Activated naive CD8-positive, alpha-beta T cell (primary cell): ENCODE results near the gene NOP10.
"Not testable (repeated sequence)": the region's sequence is repeated elsewhere in the genome, so short reads cannot be mapped to it uniquely, and the experiment has no call there.

Experiments
- H3K27ac Mint-ChIP-seq: one replicate; pipeline ENCODE4 v1.8.0; 2021; ENCODE audit warnings: mixed read lengths
- H3K27me3 Mint-ChIP-seq: one replicate; pipeline ENCODE4 v1.8.0; 2021; ENCODE audit warnings: mixed read lengths
- H3K36me3 Mint-ChIP-seq: one replicate; pipeline ENCODE4 v1.8.0; 2021; ENCODE audit warnings: mixed read lengths
- H3K4me1 Mint-ChIP-seq: one replicate; pipeline ENCODE4 v1.8.0; 2021; ENCODE audit warnings: low read depth, mixed read lengths
- H3K4me3 Mint-ChIP-seq: one replicate; pipeline ENCODE4 v1.8.0; 2021; ENCODE audit warnings: mild to moderate bottlenecking, mixed read lengths
- H3K9me3 Mint-ChIP-seq: one replicate; pipeline ENCODE4 v1.8.0; 2021; ENCODE audit warnings: low read depth, mixed read lengths

The NOP10 gene

DNA sequence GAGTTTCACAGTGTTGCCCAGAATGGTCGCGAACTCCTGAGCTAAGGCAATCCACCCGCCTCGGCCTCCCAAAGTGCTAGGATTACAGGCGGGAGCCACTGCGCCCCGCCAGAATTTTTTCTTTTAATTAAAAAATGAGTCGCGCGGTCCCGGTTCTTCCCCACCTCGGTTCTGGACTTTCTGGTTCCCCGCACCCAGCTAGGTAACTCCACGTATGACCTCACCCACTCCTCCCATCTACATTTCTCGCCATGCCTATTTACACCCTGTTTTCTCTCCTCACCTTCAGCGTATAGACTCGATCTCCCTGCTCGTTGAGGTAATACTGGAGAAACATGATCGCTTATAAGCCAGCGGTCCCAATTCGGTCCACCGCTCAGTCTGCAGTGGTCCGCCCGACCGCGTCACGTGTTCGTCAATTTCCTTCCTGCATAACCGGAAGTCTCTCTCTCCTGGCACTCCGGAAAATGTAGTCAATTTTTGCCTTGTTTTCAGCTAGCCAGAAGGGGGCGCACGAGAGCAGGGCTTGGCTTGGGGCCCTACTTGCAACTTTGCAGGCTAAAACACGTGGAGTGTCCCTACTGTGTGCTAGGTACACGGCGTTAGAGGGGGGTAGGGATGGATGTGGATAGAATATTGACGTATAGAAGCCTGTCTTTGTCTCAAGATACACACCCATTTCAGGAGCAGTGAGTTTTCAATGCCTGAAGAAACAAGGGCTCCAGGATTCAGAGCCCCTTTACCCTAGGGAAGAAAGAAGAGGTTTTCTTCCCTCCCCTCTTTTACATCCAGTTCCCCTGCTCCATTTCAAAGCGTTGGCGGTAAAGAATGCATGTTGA is at the start of gene NOP10, which contains the start of gene NUTM1:
Gene NOP10, minus strand, starts transcription at position 400 of the 839 bp plus-strand sequence. Its CDS starts 63 bp downstream, at position 337.
Gene NUTM1, plus strand, starts transcription at position 579 of the 839 bp plus-strand sequence. CDS start 382 bp downstream, outside the sequence.
- no peaks in the 10 kb centered on the region for H3K27me3 Mint-ChIP-seq
- no peaks in the 10 kb centered on the region for H3K9me3 Mint-ChIP-seq
- H3K36me3 Mint-ChIP-seq: peaks cover 9% of the 10 kb centered on the region
- H3K27ac Mint-ChIP-seq: peak within 1 kb of the TSS; percentile 94
- peaks cover 28% of the 10 kb centered on the region for H3K4me1 Mint-ChIP-seq
- no peak within 1 kb of the TSS for H3K4me3 Mint-ChIP-seq

- H3K4me1 Mint-ChIP-seq, H3K27ac Mint-ChIP-seq, H3K27me3 Mint-ChIP-seq, H3K9me3 Mint-ChIP-seq, H3K4me3 Mint-ChIP-seq, H3K36me3 Mint-ChIP-seq: not testable (repeated sequence)
These were observed 46.7 kb upstream of the NOP10 start for GRCh38 chr15:34389594-34390086.

DNA sequence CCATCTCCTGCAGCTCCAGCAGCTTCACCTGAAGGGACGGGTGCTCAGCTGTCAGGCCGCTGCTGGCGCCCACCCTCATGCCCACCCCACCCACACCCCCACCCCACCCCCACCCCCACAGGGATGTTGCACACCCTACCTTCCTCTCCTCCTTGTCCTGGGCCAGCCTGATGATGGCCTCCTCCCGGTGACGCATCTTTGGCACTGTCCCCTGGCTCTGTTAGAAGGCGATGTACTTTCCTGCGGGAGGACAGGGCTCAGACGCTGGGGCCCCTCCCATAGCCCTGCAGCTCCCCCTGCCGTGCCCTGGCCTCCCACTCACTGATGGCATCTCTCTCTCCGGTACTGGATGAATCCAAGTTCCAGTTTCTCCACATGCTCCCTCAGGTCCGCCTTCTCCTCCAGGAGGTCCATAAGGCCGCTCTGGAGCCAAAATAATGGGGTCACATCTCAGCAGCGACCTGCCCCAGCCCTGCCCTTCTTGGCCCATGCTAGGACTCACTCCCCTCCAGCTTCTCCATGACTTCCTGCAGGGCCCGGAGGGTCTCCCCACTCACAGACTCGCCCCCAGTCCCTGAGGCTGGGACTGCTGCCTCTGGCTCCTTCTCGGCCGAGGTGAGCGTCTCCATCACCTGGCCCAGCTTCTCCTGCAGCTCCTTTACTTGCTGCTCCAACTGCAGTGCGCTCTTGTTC is 39.0 kb upstream of the NOP10 start:
- not testable (repeated sequence) for H3K36me3 Mint-ChIP-seq, H3K27ac Mint-ChIP-seq, H3K27me3 Mint-ChIP-seq, H3K4me3 Mint-ChIP-seq, H3K4me1 Mint-ChIP-seq, H3K9me3 Mint-ChIP-seq

DNA sequence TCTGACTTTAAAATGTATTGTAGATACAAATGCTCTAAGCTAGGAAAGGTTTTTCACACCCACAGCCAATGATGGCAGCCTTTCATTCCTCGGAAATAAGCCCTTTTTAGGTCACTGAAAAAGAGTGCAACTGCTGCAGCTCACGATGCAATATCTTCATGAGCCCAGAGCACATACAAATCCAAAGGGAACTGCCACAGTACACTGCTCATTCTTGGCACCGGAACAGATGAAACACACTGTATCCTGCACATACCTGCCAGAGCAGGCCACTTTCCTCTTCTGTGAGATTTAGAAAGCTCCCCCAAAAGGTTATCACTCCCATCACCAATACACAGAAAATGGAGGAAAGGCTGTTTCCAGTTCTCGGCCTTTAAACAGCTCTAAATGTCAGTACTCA is 37.6 kb upstream of the NOP10 start:
- not testable (repeated sequence) for H3K9me3 Mint-ChIP-seq, H3K27me3 Mint-ChIP-seq, H3K4me3 Mint-ChIP-seq, H3K4me1 Mint-ChIP-seq, H3K27ac Mint-ChIP-seq, H3K36me3 Mint-ChIP-seq

DNA sequence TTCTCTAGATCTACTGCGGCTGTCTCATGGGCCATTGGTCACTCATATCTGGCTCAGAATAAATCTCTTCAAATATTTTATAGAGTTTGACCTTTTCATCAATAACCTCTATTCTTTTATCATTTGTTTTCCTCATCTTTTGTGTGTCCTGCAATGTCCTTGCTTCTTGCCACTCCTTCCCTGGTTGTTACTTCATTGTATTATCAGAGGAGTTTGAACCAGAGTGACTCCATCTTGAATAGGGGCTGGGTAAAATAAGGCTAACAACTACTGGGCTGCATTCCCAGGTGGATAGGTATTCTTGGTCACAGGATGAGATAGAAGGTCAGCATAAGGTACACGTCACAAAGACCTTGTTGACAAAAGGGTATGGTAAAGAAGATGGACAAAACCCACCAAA is 33.9 kb upstream of the NOP10 start:
- Mint-ChIP-seq H3K36me3 (peaks cover 2% of the 10 kb centered on the region), H3K4me3 (no peak overlapping the region), H3K9me3 (no peaks in the 10 kb centered on the region), H3K4me1 (no peaks in the 10 kb centered on the region), H3K27ac (no peak overlapping the region), H3K27me3 (no peaks in the 10 kb centered on the region)

- H3K27ac Mint-ChIP-seq, H3K36me3 Mint-ChIP-seq, H3K9me3 Mint-ChIP-seq, H3K4me3 Mint-ChIP-seq, H3K4me1 Mint-ChIP-seq, H3K27me3 Mint-ChIP-seq: not testable (repeated sequence)
These were observed 32.6 kb upstream of the NOP10 start for GRCh38 chr15:34375541-34375940.

DNA sequence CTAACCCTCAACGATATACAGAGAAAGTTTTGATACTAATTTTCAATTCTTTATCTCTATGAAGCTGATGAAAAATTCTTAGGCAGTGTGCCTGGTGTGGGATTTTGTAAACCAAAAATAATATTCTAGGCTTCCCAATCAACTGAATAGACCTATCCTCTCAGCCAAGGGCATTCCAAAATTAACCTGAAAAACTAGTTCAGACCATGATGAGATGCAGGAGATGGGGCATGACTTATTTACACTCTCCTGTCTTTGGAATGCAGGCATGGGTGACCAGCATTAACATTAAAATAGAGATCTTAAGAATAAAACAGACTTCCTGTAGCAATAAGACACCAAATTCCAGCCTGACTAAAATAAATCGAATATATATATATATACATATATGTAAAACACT is 31.9 kb upstream of the NOP10 start:
- peaks cover 2% of the 10 kb centered on the region for H3K36me3 Mint-ChIP-seq
- H3K27ac Mint-ChIP-seq: no peak overlapping the region
- no peaks in the 10 kb centered on the region for H3K27me3 Mint-ChIP-seq
- H3K9me3 Mint-ChIP-seq: no peaks in the 10 kb centered on the region
- no peak overlapping the region for H3K4me3 Mint-ChIP-seq
- peaks cover 5% of the 10 kb centered on the region for H3K4me1 Mint-ChIP-seq

GRCh38 chr15:34373951-34374350 is 31.0 kb upstream of the NOP10 start:
- no peaks in the 10 kb centered on the region for H3K36me3 Mint-ChIP-seq
- H3K27ac Mint-ChIP-seq: no peak overlapping the region
- H3K9me3 Mint-ChIP-seq: no peaks in the 10 kb centered on the region
- H3K27me3 Mint-ChIP-seq: no peaks in the 10 kb centered on the region
- no peak overlapping the region for H3K4me3 Mint-ChIP-seq
- peaks cover 7% of the 10 kb centered on the region for H3K4me1 Mint-ChIP-seq

DNA sequence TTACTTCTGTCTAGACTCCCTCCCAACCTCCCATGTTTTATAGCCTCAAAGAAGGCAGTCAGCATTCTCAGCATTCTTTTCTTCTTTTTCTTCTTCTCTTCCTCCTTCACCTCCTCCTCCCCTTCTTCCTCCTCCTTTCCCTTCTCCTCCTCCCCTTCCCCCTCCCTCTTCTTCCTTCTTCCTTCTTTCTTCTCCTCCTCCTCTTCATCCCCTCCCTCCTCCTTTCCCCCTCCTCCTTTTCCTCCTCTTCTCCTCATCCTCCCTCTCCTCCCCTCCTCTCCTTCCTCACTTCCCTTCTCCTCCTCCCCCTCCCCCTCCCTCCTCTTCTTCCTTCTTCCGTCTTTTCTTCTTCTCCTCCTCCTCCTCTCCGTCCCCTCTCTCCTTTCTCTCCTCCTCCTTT is 27.7 kb upstream of the NOP10 start:
- no peaks in the 10 kb centered on the region for H3K9me3 Mint-ChIP-seq
- H3K4me1 Mint-ChIP-seq: peaks cover 26% of the 10 kb centered on the region
- no peaks in the 10 kb centered on the region for H3K36me3 Mint-ChIP-seq
- no peak overlapping the region for H3K4me3 Mint-ChIP-seq
- H3K27me3 Mint-ChIP-seq: no peaks in the 10 kb centered on the region
- H3K27ac Mint-ChIP-seq: peak overlapping the region; percentile 73

DNA sequence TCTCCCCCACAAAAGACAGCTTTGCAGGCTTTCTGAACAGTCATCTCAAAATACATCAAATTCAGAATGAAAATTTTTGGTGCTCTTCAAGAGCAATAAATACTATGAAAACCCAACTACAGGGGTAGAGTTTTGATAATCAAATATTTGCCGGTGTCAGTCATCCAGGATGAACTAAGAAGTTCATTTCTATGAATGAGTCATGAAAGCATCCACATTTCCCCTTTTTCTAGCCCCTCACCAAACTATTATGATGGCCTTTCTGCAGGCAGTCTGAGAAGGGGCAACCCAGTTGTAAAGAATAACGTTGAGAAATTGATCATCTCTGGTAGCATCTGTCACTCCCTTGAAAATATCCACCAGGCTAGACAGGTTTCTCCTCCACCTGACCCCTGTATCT is 27.2 kb upstream of the NOP10 start:
- Mint-ChIP-seq H3K27me3 (no peaks in the 10 kb centered on the region), H3K4me1 (peaks cover 31% of the 10 kb centered on the region), H3K27ac (peak overlapping the region; percentile 73), H3K4me3 (no peak overlapping the region), H3K36me3 (no peaks in the 10 kb centered on the region), H3K9me3 (no peaks in the 10 kb centered on the region)

GRCh38 chr15:34367101-34368081 is 24.5 kb upstream of the NOP10 start, which contains the start of gene LPCAT4:
Gene LPCAT4 (minus strand): TSS chr15:34367196. CDS start chr15:34367100, 96 bp downstream.
- no peaks in the 10 kb centered on the region for H3K36me3 Mint-ChIP-seq
- H3K27ac Mint-ChIP-seq: peak within 1 kb of the TSS; percentile 96
- peaks cover 32% of the 10 kb centered on the region for H3K4me1 Mint-ChIP-seq
- H3K4me3 Mint-ChIP-seq: peak within 1 kb of the TSS; percentile 94
- no peaks in the 10 kb centered on the region for H3K9me3 Mint-ChIP-seq
- no peaks in the 10 kb centered on the region for H3K27me3 Mint-ChIP-seq

GRCh38 chr15:34366271-34367065 is 23.5 kb upstream of the NOP10 start:
- Mint-ChIP-seq H3K27me3 (no peaks in the 10 kb centered on the region), H3K27ac (peak overlapping the region; percentile 69), H3K4me3 (peak overlapping the region; percentile 94), H3K9me3 (no peaks in the 10 kb centered on the region), H3K36me3 (no peaks in the 10 kb centered on the region), H3K4me1 (peaks cover 32% of the 10 kb centered on the region)

- H3K4me3 Mint-ChIP-seq: peak overlapping the region; percentile 94
- no peaks in the 10 kb centered on the region for H3K9me3 Mint-ChIP-seq
- no peaks in the 10 kb centered on the region for H3K36me3 Mint-ChIP-seq
- H3K27me3 Mint-ChIP-seq: no peaks in the 10 kb centered on the region
- H3K4me1 Mint-ChIP-seq: peaks cover 32% of the 10 kb centered on the region
- H3K27ac Mint-ChIP-seq: no peak overlapping the region
These were observed 22.9 kb upstream of the NOP10 start for GRCh38 chr15:34365836-34366235.
